PC-9 (cell line): ENCODE results near the gene GALT.

Experiments used
- CTCF ChIP-seq: fragments of 200-600 bp; sonication (generic); conservative IDR thresholded peaks from 2 replicates; pipeline ENCODE4 v1.6.1; 2017; ENCODE audit warnings: mixed run types, antibody characterized with exemption, mild to moderate bottlenecking, moderate library complexity
- EZH2 ChIP-seq: fragments of 200-600 bp; sonication (generic); IDR thresholded peaks from 2 replicates; pipeline ENCODE4 v1.8.0; 2017; ENCODE audit warnings: antibody characterized with exemption, low read depth

DNA sequence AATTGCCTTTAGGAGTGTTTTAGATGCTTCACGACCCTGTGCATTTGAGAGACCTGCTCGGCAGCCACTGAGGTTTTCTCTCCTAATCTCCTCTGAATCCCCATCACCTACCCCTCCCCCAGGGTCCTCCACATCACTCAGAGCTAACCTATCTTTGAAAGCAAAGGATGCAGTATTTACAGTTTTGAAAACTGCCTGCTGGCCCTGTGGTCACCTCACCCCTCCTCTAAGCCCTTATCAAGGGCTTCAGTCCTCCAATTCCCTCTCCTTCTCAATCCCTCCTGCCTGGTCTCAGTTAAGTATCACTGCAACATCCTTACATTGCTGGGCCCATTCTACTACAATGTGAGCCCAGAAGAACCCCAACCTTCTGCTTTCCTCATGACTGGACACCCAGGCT, 39.1 kb upstream of the GALT start:
- TF ChIP-seq CTCF (no peak), EZH2 (no peak)
